GM12878 (cell line): ENCODE measurements around the gene SASH3. TPM values are rescaled to one million over a fixed set of nuclear protein-coding genes. Genes with fewer than 3 reads are reported as not detected.

ENCODE experiments used
- ASH2L ChIP-seq: fragments of 300-600, 200-600 bp; sonication (generic); IDR thresholded peaks from 2 replicates; pipeline ENCODE4 v1.6.1; 2017; ENCODE audit warnings: low read depth, mild to moderate bottlenecking, borderline replicate concordance
- ATF7 ChIP-seq: fragments of 450-650 bp; IDR thresholded peaks from 2 replicates; pipeline ENCODE4 v1.6.1; 2016; ENCODE audit warnings: low read depth, mild to moderate bottlenecking
- BHLHE40 ChIP-seq, 2 experiments: fragments of 450-650 bp in 1 of 2; IDR thresholded peaks; 2 replicates each; pipeline ENCODE4 v1.6.1; 2011 to 2017; ENCODE audit warnings: low read depth in 2 of 2, borderline replicate concordance in 1 of 2, improper control_type of control experiment in 1 of 2, low read length in 1 of 2, mild to moderate bottlenecking in 1 of 2
- EED ChIP-seq: sonication (generic); IDR thresholded peaks from 2 replicates; pipeline ENCODE4 v1.6.1; 2016; ENCODE audit warnings: antibody characterized with exemption, low read depth
- EP300 ChIP-seq, 2 experiments: fragments of 150-350 bp in 1 of 2; IDR thresholded peaks; 2 replicates each; pipeline ENCODE4 v1.6.1; 2011 to 2012; ENCODE audit warnings: low read depth in 2 of 2, low read length in 2 of 2, borderline replicate concordance in 1 of 2, improper control_type of control experiment in 1 of 2, inconsistent platforms in 1 of 2; ENCODE audit not compliant: control insufficient read depth in 1 of 2
- FOXK2 ChIP-seq: fragments of 450-650 bp; IDR thresholded peaks from 2 replicates; pipeline ENCODE4 v1.6.1; 2017; ENCODE audit warnings: mild to moderate bottlenecking, moderate library complexity
- IRF3 ChIP-seq: fragments of 450-650 bp; IDR thresholded peaks from 2 replicates; pipeline ENCODE4 v1.6.1; 2014; ENCODE audit warnings: mild to moderate bottlenecking
- IRF5 ChIP-seq: fragments of 450-650 bp; IDR thresholded peaks from 2 replicates; pipeline ENCODE4 v1.6.1; 2017; ENCODE audit warnings: borderline replicate concordance
- MAX ChIP-seq: IDR thresholded peaks from 2 replicates; pipeline ENCODE4 v1.6.1; 2012; ENCODE audit warnings: low read depth, low read length, improper control_type of control experiment
- MXI1 ChIP-seq: fragments of 150-350 bp; IDR thresholded peaks from 2 replicates; pipeline ENCODE4 v1.6.1; 2011; ENCODE audit warnings: low read depth, mild to moderate bottlenecking, inconsistent platforms, low read length, improper control_type of control experiment
- NR2F1 ChIP-seq: fragments of 450-650 bp; conservative IDR thresholded peaks from 2 replicates; pipeline ENCODE4 v1.6.1; 2017; ENCODE audit warnings: mild to moderate bottlenecking
- PAX8 ChIP-seq: fragments of 450-650 bp; IDR thresholded peaks from 2 replicates; pipeline ENCODE4 v1.6.1; 2017; ENCODE audit warnings: mild to moderate bottlenecking, moderate library complexity
- PBX3 ChIP-seq: IDR thresholded peaks from 2 replicates; pipeline ENCODE4 v1.6.1; 2011; ENCODE audit warnings: mild to moderate bottlenecking, low read depth, low read length, moderate library complexity; ENCODE audit not compliant: insufficient replicate concordance
- PML ChIP-seq: IDR thresholded peaks from 2 replicates; pipeline ENCODE4 v1.6.1; 2012; ENCODE audit warnings: low read length, inconsistent platforms
- RAD21 ChIP-seq: IDR thresholded peaks from 2 replicates; pipeline ENCODE4 v1.6.1; 2011; ENCODE audit warnings: mild to moderate bottlenecking, low read depth, low read length, moderate library complexity; ENCODE audit not compliant: insufficient read depth
- RCOR1 ChIP-seq: conservative IDR thresholded peaks from 2 replicates; pipeline ENCODE4 v1.6.1; 2012; ENCODE audit warnings: low read depth, low read length, improper control_type of control experiment
- ZSCAN29 ChIP-seq: fragments of 450-650 bp; IDR thresholded peaks from 2 replicates; pipeline ENCODE4 v1.6.1; 2017; ENCODE audit warnings: mild to moderate bottlenecking, moderate library complexity
- polyA plus RNA-seq, 11 experiments: library from polyadenylated mRNA; depleted of rRNA in 4 of 11; unstranded in 6 of 11; stranded (reverse) in 5 of 11; fragments of >200 nt; fragmentation: Nextera tagmentation in 4 of 11; fragmentation: Illumina TruSeq in 1 of 11; extraction: Ambion mirVana in 4 of 11; extraction: Trizol in 1 of 11; gene quantifications; 1 replicate in 1 of 11; 2 replicates in 10 of 11; pipeline versions ENCODE4 v1.2.1 to v1.2.3, GENCODE V29; 2011 to 2016; ENCODE audit warnings: inconsistent platforms in 2 of 11, missing spikeins in 2 of 11, low read depth in 1 of 11
- total RNA-seq, 4 experiments: library from RNA; depleted of rRNA in 3 of 4; stranded (reverse); fragments of >200 nt in 3 of 4; fragmentation: Illumina TruSeq in 1 of 4; extraction: Trizol in 1 of 4; gene quantifications; 2 replicates each; pipeline versions ENCODE4 v1.2.1 to v1.2.3, GENCODE V29; 2013 to 2021
- TF ChIP-seq, protein P1 (sequence below): fragments of 450-650 bp; IDR thresholded peaks from 2 replicates; pipeline ENCODE4 v1.6.1; 2017; ENCODE audit warnings: mild to moderate bottlenecking, moderate library complexity
- TF ChIP-seq, protein P2 (sequence below): fragments of 450-650 bp; IDR thresholded peaks from 2 replicates; pipeline ENCODE4 v1.6.1; 2018; ENCODE audit warnings: mild to moderate bottlenecking, low read depth, moderate library complexity; ENCODE audit not compliant: partially characterized antibody

The SASH3 gene
- total and polyA plus RNA-seq, 10 of the 15 experiments (the other 5 are each of a cell fraction or from before 2014, with no cell fraction given) = 23.1 to 233 (median 160) TPM

DNA sequence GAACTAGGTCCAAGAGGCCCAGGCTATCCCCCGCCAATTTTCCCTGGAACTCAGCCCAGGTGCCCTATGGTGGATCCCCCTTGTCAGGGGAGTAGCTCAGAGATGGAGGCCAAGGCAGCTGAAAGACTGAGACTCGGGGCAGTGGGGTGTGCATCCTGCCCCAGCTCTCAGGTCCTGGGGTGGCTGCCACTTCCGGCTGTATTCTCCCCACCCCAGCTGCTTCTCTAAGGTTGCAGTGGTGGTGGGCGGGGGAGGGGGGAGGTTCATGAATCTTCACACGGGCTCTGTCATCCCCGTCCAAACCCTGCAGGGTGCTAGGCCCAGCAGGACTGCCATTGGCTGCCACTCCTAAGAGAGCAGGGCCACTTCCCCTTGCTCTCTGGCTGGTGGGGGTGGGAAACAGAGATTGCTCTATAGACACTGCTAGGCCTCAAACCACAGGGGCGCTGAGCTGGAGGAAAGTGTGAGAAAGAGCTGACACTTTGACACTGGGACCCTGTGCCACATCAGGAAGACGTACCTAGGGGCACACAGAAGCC lies 1.5 kb downstream of the SASH3 start (continued):
- TF ChIP-seq RCOR1 (no peak), EP300 (IDR thresholded peaks at IDR 0.05; ENCODE audit: borderline replicate concordance in 1 of 2, control insufficient read depth in 1 of 2, low read depth in 2 of 2, low read length in 2 of 2) (peak in 1 of 2 experiments; percentile 16; a peak in 3 of 4 replicates), ZSCAN29 (no peak), PML (no peak), BHLHE40 (IDR thresholded peaks at IDR 0.05; ENCODE audit: borderline replicate concordance in 1 of 2, low read depth in 2 of 2, low read length in 1 of 2) (no peak; a peak in 1 of 4 replicates), PBX3 (no peak), MAX (peak; percentile 30; the same call in 1 of the 2 replicates), ASH2L (no peak), RAD21 (no peak), IRF5 (no peak), MXI1 (peak; percentile 52; the same call in 1 of the 2 replicates), FOXK2 (no peak), EED (peak; percentile 60; the same call in 1 of the 2 replicates), IRF3 (no peak), PAX8 (no peak), ATF7 (peak; percentile 42; the same call in 1 of the 2 replicates), NR2F1 (peak; percentile 92)
- TF ChIP-seq, protein P1, sequence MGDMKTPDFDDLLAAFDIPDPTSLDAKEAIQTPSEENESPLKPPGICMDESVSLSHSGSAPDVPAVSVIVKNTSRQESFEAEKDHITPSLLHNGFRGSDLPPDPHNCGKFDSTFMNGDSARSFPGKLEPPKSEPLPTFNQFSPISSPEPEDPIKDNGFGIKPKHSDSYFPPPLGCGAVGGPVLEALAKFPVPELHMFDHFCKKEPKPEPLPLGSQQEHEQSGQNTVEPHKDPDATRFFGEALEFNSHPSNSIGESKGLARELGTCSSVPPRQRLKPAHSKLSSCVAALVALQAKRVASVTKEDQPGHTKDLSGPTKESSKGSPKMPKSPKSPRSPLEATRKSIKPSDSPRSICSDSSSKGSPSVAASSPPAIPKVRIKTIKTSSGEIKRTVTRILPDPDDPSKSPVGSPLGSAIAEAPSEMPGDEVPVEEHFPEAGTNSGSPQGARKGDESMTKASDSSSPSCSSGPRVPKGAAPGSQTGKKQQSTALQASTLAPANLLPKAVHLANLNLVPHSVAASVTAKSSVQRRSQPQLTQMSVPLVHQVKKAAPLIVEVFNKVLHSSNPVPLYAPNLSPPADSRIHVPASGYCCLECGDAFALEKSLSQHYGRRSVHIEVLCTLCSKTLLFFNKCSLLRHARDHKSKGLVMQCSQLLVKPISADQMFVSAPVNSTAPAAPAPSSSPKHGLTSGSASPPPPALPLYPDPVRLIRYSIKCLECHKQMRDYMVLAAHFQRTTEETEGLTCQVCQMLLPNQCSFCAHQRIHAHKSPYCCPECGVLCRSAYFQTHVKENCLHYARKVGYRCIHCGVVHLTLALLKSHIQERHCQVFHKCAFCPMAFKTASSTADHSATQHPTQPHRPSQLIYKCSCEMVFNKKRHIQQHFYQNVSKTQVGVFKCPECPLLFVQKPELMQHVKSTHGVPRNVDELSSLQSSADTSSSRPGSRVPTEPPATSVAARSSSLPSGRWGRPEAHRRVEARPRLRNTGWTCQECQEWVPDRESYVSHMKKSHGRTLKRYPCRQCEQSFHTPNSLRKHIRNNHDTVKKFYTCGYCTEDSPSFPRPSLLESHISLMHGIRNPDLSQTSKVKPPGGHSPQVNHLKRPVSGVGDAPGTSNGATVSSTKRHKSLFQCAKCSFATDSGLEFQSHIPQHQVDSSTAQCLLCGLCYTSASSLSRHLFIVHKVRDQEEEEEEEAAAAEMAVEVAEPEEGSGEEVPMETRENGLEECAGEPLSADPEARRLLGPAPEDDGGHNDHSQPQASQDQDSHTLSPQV = no peak
- TF ChIP-seq, protein P2, sequence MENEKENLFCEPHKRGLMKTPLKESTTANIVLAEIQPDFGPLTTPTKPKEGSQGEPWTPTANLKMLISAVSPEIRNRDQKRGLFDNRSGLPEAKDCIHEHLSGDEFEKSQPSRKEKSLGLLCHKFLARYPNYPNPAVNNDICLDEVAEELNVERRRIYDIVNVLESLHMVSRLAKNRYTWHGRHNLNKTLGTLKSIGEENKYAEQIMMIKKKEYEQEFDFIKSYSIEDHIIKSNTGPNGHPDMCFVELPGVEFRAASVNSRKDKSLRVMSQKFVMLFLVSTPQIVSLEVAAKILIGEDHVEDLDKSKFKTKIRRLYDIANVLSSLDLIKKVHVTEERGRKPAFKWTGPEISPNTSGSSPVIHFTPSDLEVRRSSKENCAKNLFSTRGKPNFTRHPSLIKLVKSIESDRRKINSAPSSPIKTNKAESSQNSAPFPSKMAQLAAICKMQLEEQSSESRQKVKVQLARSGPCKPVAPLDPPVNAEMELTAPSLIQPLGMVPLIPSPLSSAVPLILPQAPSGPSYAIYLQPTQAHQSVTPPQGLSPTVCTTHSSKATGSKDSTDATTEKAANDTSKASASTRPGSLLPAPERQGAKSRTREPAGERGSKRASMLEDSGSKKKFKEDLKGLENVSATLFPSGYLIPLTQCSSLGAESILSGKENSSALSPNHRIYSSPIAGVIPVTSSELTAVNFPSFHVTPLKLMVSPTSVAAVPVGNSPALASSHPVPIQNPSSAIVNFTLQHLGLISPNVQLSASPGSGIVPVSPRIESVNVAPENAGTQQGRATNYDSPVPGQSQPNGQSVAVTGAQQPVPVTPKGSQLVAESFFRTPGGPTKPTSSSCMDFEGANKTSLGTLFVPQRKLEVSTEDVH = no peak
